GM12878 (cell line): ENCODE measurements around the gene PROX1. TPM values are rescaled to one million over a fixed set of nuclear protein-coding genes. Genes with fewer than 3 reads are reported as not detected.

Experiments
- ATAC-seq: fragments of 200-7000 bp; cut with Tn5 transposase; 3 replicates; pipeline ENCODE4 v1.9.1; 2020; ENCODE audit warnings: mild to moderate bottlenecking, moderate library complexity
- BruUV-seq: library from RNA; stranded (reverse); fragments of 400-500 nt; replicated peaks from 2 replicates; lab custom pipeline; 2021; lab: Mats Ljungman, UMichigan
- CTCF ChIA-PET: fragments of 300-600 bp; sonication (Branson Sonifier 250); formaldehyde crosslinking; extraction: SDS; loops from one replicate; lab custom pipeline; 2021; ENCODE audit warnings: inconsistent platforms; lab: Yijun Ruan, JAX
- POLR2A ChIA-PET: fragments of 350-600 bp; formaldehyde crosslinking; extraction: SDS; loops from one replicate; lab custom pipeline; 2021; ENCODE audit warnings: inconsistent platforms; lab: Charles Lee
- RAD21 ChIA-PET: fragments of 300-600 bp; sonication (Branson Sonifier 250); formaldehyde crosslinking; loops from one replicate; lab custom pipeline; 2023; ENCODE audit warnings: antibody characterized with exemption; ENCODE audit not compliant: unreplicated experiment; lab: Charles Lee
- SMC1A ChIA-PET: fragments of 300-600 bp; sonication (Branson Sonifier 250); formaldehyde crosslinking; loops from one replicate; lab custom pipeline; 2023; ENCODE audit not compliant: unreplicated experiment, uncharacterized antibody; lab: Charles Lee
- DNase-seq: peaks from one replicate; pipeline ENCODE4 v3.0.0-alpha.2; 2011; ENCODE audit warnings: low read depth, low spot score
- FAIRE-seq: peaks from 3 replicates; lab custom pipeline; 2011; peaks lifted over from hg19 to GRCh38; lab: Jason Lieb, UNC
- H2AFZ ChIP-seq: 2 replicates; pipeline ENCODE4 v1.6.0; 2011; ENCODE audit warnings: low read depth, low read length, control low read depth; ENCODE audit not compliant: control insufficient read depth
- H3K27ac ChIP-seq: 2 replicates; pipeline ENCODE4 v1.5.1; 2011; ENCODE audit warnings: control low read depth; ENCODE audit not compliant: control insufficient read depth, insufficient read depth
- H3K27me3 ChIP-seq, 2 experiments: replicated peaks in 1 of 2; 2 replicates each; pipeline versions ENCODE4 v1.6.0 to v1.6.1; 2011; ENCODE audit warnings: low read length in 1 of 2; ENCODE audit not compliant: control insufficient read depth in 2 of 2, insufficient read depth in 2 of 2
- H3K36me3 ChIP-seq, 2 experiments: 2 replicates each; pipeline ENCODE4 v1.5.1; 2011; ENCODE audit warnings: low read length in 1 of 2; ENCODE audit not compliant: control insufficient read depth in 2 of 2, insufficient read depth in 2 of 2
- H3K4me1 ChIP-seq: 2 replicates; pipeline ENCODE4 v1.6.1; 2011; ENCODE audit warnings: mild to moderate bottlenecking, low read length, moderate library complexity, mixed read lengths; ENCODE audit not compliant: control insufficient read depth, insufficient read depth
- H3K4me2 ChIP-seq: 2 replicates; pipeline ENCODE4 v1.6.0; 2011; ENCODE audit warnings: control low read depth; ENCODE audit not compliant: control insufficient read depth, insufficient read depth
- H3K4me3 ChIP-seq: fragments of 200-600 bp; sonication (generic); 2 replicates; pipeline ENCODE4 v1.5.1; 2016
- H3K79me2 ChIP-seq: 2 replicates; pipeline ENCODE4 v1.6.0; 2011; ENCODE audit warnings: low read length; ENCODE audit not compliant: control insufficient read depth, insufficient read depth
- H3K9ac ChIP-seq: 2 replicates; pipeline ENCODE4 v1.8.0; 2011; ENCODE audit warnings: low read length, control low read depth, mixed read lengths; ENCODE audit not compliant: control insufficient read depth, insufficient read depth
- H3K9me3 ChIP-seq: replicated peaks from 3 replicates; pipeline ENCODE4 v1.5.1; 2011; ENCODE audit warnings: mild to moderate bottlenecking, low read length; ENCODE audit not compliant: control insufficient read depth, insufficient read depth
- H4K20me1 ChIP-seq: 2 replicates; pipeline ENCODE4 v1.6.0; 2011; ENCODE audit not compliant: control insufficient read depth, insufficient read depth
- DPF2 ChIP-seq: fragments of 450-650 bp; IDR thresholded peaks from 2 replicates; pipeline ENCODE4 v1.6.1; 2017; ENCODE audit warnings: mild to moderate bottlenecking
- IKZF2 ChIP-seq, 2 experiments: fragments of 450-650 bp; IDR thresholded peaks; 2 replicates each; pipeline ENCODE4 v1.6.1; 2017; ENCODE audit warnings: mild to moderate bottlenecking in 2 of 2, moderate library complexity in 2 of 2
- MTA2 ChIP-seq: fragments of 450-650 bp; IDR thresholded peaks from 2 replicates; pipeline ENCODE4 v1.6.1; 2016; ENCODE audit warnings: low read depth, mild to moderate bottlenecking, moderate library complexity
- MYB ChIP-seq: fragments of 150-350 bp; IDR thresholded peaks from 2 replicates; pipeline ENCODE4 v1.6.1; 2014; ENCODE audit warnings: mild to moderate bottlenecking, low read depth, low read length, borderline replicate concordance
- NFIC ChIP-seq: IDR thresholded peaks from 2 replicates; pipeline ENCODE4 v1.6.1; 2012; ENCODE audit warnings: low read depth, mild to moderate bottlenecking, inconsistent platforms, low read length, moderate library complexity
- NR2C1 ChIP-seq: fragments of 450-650 bp; IDR thresholded peaks from 2 replicates; pipeline ENCODE4 v1.6.1; 2017; ENCODE audit warnings: antibody characterized with exemption, mild to moderate bottlenecking, moderate library complexity
- RB1 ChIP-seq: fragments of 450-650 bp; formaldehyde crosslinking; IDR thresholded peaks from 2 replicates; pipeline ENCODE4 v1.6.1; 2017; ENCODE audit warnings: mild to moderate bottlenecking, borderline replicate concordance
- SRF ChIP-seq, 2 experiments: IDR thresholded peaks; 2 replicates each; pipeline ENCODE4 v1.6.1; 2011; ENCODE audit warnings: low read depth in 2 of 2, low read length in 2 of 2, mild to moderate bottlenecking in 1 of 2, moderate library complexity in 1 of 2
- STAT3 ChIP-seq: IDR thresholded peaks from 2 replicates; pipeline ENCODE4 v1.6.1; 2011; ENCODE audit warnings: low read depth, low read length, improper control_type of control experiment
- SUPT20H ChIP-seq: IDR thresholded peaks from 2 replicates; pipeline ENCODE4 v1.6.1; 2011; ENCODE audit warnings: low read depth, mild to moderate bottlenecking, low read length, moderate library complexity, borderline replicate concordance; ENCODE audit not compliant: control insufficient read depth
- WRNIP1 ChIP-seq: IDR thresholded peaks from 2 replicates; pipeline ENCODE4 v1.6.1; 2011; ENCODE audit warnings: low read depth, low read length, improper control_type of control experiment, borderline replicate concordance
- YY1 ChIP-seq: IDR thresholded peaks from 2 replicates; pipeline ENCODE4 v1.6.1; 2011; ENCODE audit warnings: low read depth, mild to moderate bottlenecking, low read length
- ZNF384 ChIP-seq: IDR thresholded peaks from 2 replicates; pipeline ENCODE4 v1.6.1; 2012; ENCODE audit warnings: low read depth, mild to moderate bottlenecking, low read length, improper control_type of control experiment, borderline replicate concordance
- WGBS: methylation state at CpG from one replicate; pipeline ENCODE4 v1.1.6; 2016; ENCODE audit warnings: low lambda C conversion rate; ENCODE audit not compliant: insufficient replicate concordance, insufficient coverage; ENCODE audit errors: missing lambda C conversion rate; 5-methylcytosine and 5-hydroxymethylcytosine counted together
- in situ Hi-C: fragments of 300-500 bp; cut with MboI; formaldehyde crosslinking; loops from 9 replicates; pipeline ENCODE4 v1.14.3; 2018; ENCODE audit warnings: mixed read lengths
- intact Hi-C: fragments of 100-400 bp; cut with micrococcal nuclease; formaldehyde crosslinking; loops from one replicate; pipeline ENCODE4 v1.14.2; 2022; ENCODE audit not compliant: unreplicated experiment
- polyA plus RNA-seq, 11 experiments: library from polyadenylated mRNA; depleted of rRNA in 4 of 11; unstranded in 6 of 11; stranded (reverse) in 5 of 11; fragments of >200 nt; fragmentation: Nextera tagmentation in 4 of 11; fragmentation: Illumina TruSeq in 1 of 11; extraction: Ambion mirVana in 4 of 11; extraction: Trizol in 1 of 11; gene quantifications; 1 replicate in 1 of 11; 2 replicates in 10 of 11; pipeline versions ENCODE4 v1.2.1 to v1.2.3, GENCODE V29; 2011 to 2016; ENCODE audit warnings: inconsistent platforms in 2 of 11, missing spikeins in 2 of 11, low read depth in 1 of 11
- total RNA-seq, 4 experiments: library from RNA; depleted of rRNA in 3 of 4; stranded (reverse); fragments of >200 nt in 3 of 4; fragmentation: Illumina TruSeq in 1 of 4; extraction: Trizol in 1 of 4; gene quantifications; 2 replicates each; pipeline versions ENCODE4 v1.2.1 to v1.2.3, GENCODE V29; 2013 to 2021
- TF ChIP-seq, protein P1 (sequence below): fragments of 450-650 bp; IDR thresholded peaks from 2 replicates; pipeline ENCODE4 v1.6.1; 2018; ENCODE audit warnings: mild to moderate bottlenecking, low read depth, moderate library complexity; ENCODE audit not compliant: partially characterized antibody
- TF ChIP-seq, protein P2 (sequence below): fragments of 450-650 bp; IDR thresholded peaks from 2 replicates; pipeline ENCODE4 v1.6.1; 2017; ENCODE audit warnings: mild to moderate bottlenecking

Gene PROX1
- total and polyA plus RNA-seq, 10 of the 15 experiments (the other 5 are each of a cell fraction or from before 2014, with no cell fraction given), result under 0.01 to 0.44 (median 0.03) TPM; not detected in 4

DNA sequence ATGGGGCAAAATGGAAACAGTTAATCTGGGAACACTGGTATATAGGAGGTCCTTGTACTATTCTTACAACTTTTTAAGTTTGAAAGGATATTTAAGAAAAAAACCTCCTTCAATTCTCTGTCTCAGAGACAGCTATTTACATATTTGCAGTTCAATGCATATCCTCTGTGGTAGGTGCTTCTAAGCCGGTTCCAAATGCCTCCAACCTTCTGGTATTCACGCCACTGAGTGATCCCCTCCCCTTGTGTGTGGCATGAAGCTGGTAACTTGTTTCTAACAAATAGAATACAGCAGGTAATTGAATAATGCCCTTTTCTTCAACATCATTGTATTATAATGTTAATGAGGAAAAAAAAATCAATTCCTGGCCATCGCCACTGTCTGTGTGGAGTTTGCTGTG is 91.2 kb downstream of the PROX1 start:
- FAIRE-seq (no peak), DNase-seq (no peak), ATAC-seq (no peak)
- Histone ChIP-seq H3K27ac (no peak overlapping the region), H3K4me3 (no peak overlapping the region), H3K79me2 (no peaks in the 10 kb centered on the region), H3K4me1 (no peaks in the 10 kb centered on the region), H3K4me2 (no peak overlapping the region), H3K27me3 (no peaks in the 10 kb centered on the region; a peak in 1 of 4 replicates), H3K36me3 (no peaks in the 10 kb centered on the region), H4K20me1 (no peaks in the 10 kb centered on the region), H2AFZ (no peak overlapping the region), H3K9me3 (no peaks in the 10 kb centered on the region), H3K9ac (no peak overlapping the region)
- 25% methylated on average over 3 of the region's 3 CpGs for WGBS
- no TSS peak for BruUV-seq
- intact Hi-C loops (no loop called here), in situ Hi-C loops (no loop called here)
- ChIA-PET RAD21 (no interaction called here), POLR2A (no interaction called here), SMC1A (no interaction called here), CTCF (no interaction called here)
- TF ChIP-seq, protein P1, sequence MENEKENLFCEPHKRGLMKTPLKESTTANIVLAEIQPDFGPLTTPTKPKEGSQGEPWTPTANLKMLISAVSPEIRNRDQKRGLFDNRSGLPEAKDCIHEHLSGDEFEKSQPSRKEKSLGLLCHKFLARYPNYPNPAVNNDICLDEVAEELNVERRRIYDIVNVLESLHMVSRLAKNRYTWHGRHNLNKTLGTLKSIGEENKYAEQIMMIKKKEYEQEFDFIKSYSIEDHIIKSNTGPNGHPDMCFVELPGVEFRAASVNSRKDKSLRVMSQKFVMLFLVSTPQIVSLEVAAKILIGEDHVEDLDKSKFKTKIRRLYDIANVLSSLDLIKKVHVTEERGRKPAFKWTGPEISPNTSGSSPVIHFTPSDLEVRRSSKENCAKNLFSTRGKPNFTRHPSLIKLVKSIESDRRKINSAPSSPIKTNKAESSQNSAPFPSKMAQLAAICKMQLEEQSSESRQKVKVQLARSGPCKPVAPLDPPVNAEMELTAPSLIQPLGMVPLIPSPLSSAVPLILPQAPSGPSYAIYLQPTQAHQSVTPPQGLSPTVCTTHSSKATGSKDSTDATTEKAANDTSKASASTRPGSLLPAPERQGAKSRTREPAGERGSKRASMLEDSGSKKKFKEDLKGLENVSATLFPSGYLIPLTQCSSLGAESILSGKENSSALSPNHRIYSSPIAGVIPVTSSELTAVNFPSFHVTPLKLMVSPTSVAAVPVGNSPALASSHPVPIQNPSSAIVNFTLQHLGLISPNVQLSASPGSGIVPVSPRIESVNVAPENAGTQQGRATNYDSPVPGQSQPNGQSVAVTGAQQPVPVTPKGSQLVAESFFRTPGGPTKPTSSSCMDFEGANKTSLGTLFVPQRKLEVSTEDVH, result no peak
- no peak for TF ChIP-seq SUPT20H
- TF ChIP-seq RB1, result no peak
- TF ChIP-seq ZNF384, result no peak
- TF ChIP-seq SRF (IDR thresholded peaks at IDR 0.05; ENCODE audit: low read depth in 2 of 2, low read length in 2 of 2), result no peak
- TF ChIP-seq STAT3, result no peak
- TF ChIP-seq DPF2, result no peak
- TF ChIP-seq MYB, result no peak
- TF ChIP-seq WRNIP1, result no peak
- TF ChIP-seq NFIC, result no peak
- TF ChIP-seq IKZF2 (IDR thresholded peaks at IDR 0.05), result no peak
- no peak for TF ChIP-seq NR2C1
- TF ChIP-seq, protein P2, sequence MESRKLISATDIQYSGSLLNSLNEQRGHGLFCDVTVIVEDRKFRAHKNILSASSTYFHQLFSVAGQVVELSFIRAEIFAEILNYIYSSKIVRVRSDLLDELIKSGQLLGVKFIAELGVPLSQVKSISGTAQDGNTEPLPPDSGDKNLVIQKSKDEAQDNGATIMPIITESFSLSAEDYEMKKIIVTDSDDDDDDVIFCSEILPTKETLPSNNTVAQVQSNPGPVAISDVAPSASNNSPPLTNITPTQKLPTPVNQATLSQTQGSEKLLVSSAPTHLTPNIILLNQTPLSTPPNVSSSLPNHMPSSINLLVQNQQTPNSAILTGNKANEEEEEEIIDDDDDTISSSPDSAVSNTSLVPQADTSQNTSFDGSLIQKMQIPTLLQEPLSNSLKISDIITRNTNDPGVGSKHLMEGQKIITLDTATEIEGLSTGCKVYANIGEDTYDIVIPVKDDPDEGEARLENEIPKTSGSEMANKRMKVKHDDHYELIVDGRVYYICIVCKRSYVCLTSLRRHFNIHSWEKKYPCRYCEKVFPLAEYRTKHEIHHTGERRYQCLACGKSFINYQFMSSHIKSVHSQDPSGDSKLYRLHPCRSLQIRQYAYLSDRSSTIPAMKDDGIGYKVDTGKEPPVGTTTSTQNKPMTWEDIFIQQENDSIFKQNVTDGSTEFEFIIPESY, result no peak
- TF ChIP-seq YY1, result no peak
- no peak for TF ChIP-seq MTA2
